SKM-1 treated with dmso at 0.1 percent for 144 hours (cell line): Measurements from ENCODE around the gene SLC7A4.
A peak's percentile ranks its signal among the peaks of the same experiment; 100 is the strongest.

ENCODE experiments used
- DNase-seq: peaks from one replicate; lab custom pipeline; 2025; ENCODE audit not compliant: unreplicated experiment; lab: John Stamatoyannopoulos, UW

SLC7A4 gene

DNA sequence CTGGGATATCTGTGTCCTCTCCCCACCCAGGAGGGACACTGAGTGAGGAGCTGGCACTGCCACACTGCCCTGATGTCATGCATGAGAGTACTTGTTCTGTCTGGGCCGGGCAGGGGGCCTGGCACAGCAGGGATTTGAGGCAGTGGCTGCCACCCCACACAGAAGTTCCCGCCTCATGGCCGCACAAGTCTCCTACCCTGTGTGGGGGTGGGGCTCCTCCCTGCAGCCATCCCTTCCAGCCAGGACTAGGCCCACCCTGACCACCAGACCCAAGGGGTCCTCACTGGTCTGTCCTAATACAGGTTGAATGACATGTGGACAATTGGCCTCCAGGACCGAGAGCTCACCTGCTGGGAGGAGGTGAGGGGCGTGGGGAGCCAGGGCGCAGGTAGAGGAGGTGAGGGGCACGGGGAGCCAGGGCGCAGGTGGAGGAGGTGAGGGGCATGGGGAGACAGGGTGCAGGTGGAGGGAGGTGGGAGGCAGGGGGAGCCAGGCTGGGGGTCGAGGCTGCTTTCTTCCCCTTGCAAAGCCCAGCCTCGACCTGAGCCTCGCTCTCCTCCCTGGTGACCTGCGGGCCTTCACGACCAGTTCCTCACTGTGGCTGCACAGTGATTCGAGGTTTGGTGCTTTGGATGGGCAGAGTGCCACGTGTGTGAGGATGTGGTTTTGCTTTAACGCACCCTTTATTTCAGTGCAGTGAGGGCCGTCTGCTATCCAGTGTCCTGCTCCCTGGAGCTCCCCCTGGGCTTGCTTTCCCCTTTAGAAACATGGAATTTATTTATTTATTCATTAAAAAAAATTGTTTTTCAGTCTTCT is 42.8 kb downstream of the SLC7A4 start:
- no peak for DNase-seq

DNA sequence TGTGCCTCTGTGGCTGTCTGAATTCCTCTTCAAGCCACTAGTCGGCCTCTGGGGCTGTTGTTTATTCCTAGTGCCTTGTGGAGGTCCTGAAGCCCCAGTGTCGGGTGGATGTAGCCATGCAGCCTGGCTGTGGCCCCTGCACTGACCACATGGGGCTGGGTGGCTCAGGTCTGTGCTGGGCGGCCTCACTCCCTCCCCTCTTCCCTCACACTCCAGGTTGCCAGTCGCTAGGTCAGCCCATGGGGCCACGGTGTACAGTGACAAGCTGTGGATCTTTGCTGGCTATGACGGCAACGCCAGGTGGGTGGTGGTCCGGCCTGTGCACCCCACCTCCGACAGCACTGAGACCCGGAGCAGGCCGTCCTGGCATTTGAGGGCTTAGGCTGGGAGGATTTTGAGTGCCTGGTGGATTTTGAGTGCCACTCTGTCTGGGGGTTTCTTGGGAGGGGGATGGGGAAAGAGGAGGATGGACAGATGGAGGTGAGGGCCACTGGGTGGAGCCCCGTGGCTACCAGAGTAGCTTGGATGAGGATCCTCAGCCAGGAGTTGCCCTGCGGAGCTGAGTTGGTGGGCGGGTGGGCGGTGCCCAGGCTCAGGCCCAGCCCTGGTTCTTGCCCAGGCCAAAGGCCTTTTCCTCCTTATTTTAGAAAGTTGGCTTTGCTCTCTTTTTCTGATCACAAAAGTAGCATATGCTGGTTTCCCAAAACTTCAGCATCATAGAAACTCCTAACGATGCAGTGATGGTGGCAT is 43.6 kb downstream of the SLC7A4 start:
- no peak for DNase-seq

- DNase-seq: no peak
These were observed 45.0 kb downstream of the SLC7A4 start for GRCh38 chr22:20987375-20987774.

- DNase-seq: no peak
These were observed 46.0 kb downstream of the SLC7A4 start for GRCh38 chr22:20986365-20986764.

- no peak for DNase-seq
These were observed 46.6 kb downstream of the SLC7A4 start for GRCh38 chr22:20985720-20986119.

- no peak for DNase-seq
These were observed 49.1 kb downstream of the SLC7A4 start for GRCh38 chr22:20983081-20983771.

- DNase-seq: no peak
These were observed 49.8 kb downstream of the SLC7A4 start for GRCh38 chr22:20982563-20982882.

- DNase-seq: peak; percentile 83
These were observed 50.4 kb downstream of the SLC7A4 start, which contains the start of gene LZTR1 for GRCh38 chr22:20981787-20982562. TSS of gene LZTR1 (plus strand) at chr22:20982297. CDS start at chr22:20982372, 75 bp downstream.

DNA sequence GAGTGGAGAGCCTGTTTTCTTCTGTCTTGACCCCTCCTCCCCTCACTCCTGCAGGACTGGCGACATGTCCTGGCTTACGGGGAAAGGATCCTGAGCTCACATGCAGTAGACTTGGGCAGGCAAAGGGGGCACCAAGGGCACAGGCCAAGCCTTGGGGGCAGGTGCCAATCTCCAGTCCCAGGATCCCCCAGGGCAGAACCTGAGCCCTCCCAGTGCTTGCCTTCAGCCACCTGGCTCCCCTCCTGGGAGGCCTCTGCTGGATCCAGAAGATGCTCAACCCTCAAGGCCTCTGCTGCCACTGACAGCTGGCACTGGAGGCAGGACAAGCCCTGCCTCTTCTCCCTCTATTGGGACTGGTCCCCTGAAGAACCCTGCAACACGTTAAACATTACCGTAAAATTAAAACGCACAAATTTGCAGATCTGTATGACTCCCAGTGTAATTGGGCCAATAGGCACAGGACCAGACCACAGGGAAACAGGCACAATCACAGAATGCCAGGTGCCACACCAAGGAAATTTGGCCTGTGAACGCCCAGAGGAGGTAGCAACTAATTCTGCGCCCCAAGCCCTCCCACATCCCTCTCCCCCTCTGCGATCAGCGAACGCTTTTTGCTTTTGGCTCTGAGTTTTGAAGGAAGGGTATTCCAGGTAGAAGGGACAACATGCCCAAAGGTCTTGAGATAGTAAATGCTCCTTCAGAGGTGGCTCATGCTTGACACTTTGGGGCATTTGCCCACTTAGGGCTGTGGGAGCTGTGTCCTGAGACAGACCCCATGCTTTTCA is 51.2 kb downstream of the SLC7A4 start:
- no peak for DNase-seq

GRCh38 chr22:20980523-20980922 is 51.8 kb downstream of the SLC7A4 start:
- DNase-seq: no peak

DNA sequence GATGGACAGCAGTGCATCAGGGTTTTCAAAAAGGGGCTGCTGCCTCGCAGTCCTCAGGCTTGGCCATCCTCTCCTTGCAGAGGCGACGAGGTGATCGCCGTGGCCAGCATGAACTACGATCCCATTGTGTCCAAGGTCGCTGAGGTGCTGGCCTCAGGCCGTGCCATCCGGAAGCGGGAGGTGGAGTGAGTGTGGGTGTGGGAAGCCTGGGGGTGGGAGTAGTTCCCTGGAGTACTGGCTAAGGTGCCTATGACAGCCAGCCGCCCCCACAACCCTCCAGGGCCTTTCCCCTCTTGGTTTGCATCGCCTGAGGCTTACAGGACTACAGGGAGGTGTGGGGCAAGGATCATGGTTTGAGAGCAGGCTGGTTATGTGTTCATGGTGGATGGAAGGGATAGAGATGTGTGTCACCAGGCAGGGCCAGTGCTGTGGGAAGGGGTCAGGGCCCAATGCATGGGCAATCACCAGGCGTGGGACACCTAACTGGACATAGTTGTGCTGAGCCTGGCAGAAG is 52.4 kb downstream of the SLC7A4 start:
- DNase-seq: no peak

DNA sequence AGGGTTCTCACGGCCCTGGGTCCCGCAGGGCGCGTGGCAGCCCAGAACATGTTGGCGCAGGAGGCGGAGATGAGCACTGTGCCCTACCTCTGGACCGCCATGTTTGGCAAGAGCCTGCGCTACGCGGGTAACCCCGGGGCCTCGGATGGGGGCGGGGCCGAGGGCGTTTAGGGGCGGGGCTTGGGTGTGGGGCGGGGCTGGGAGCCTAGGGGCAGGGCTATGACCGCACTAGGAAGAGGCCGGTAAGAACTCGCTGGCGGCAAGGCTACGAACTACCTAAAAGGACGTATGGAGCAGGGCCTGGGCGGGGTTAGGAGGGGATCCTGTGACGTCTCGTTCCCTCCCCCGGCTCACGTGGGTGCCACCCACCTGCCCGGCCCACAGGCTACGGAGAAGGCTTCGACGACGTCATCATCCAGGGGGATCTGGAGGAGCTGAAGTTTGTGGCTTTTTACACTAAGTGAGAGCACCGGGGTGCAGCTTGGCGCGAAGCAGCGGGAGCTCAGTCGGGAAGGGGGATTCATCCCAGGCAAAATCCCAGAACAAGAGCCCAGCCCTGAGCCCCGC is 53.0 kb downstream of the SLC7A4 start:
- DNase-seq: no peak
